Measurements from ENCODE around the gene ZNF160. TPM values are rescaled to one million over a fixed set of nuclear protein-coding genes. Genes with fewer than 3 reads are reported as not detected.

The ZNF160 gene
- total and polyA plus RNA-seq, 2 experiments from 2014 or later, result 16.9 to 48.7 TPM

GRCh38 chr19:53112286-53112685 lies 9.1 kb upstream of the ZNF160 start:
- no peaks in the 10 kb centered on the region; the same call in none of the 2 replicates for H4K20me1 ChIP-seq (replicated peaks; ENCODE audit: insufficient read depth)
- H3K4me1 ChIP-seq (ENCODE audit: insufficient read depth), result no peaks in the 10 kb centered on the region
- H3K27me3 ChIP-seq (ENCODE audit: insufficient read depth), result no peaks in the 10 kb centered on the region
- H2AFZ ChIP-seq, result no peak overlapping the region
- no peak overlapping the region for H3K27ac ChIP-seq (ENCODE audit: low read depth)
- H3K36me3 ChIP-seq (ENCODE audit: insufficient read depth), result peaks cover 8% of the 10 kb centered on the region
- Mint-ChIP-seq H3K27me3 (ENCODE audit: insufficient read depth, low read depth, poor library complexity) (no peaks in the 10 kb centered on the region), H3K36me3 (ENCODE audit: low read depth) (peaks cover 57% of the 10 kb centered on the region), H3K4me3 (no peak overlapping the region), H3K4me1 (no peaks in the 10 kb centered on the region), H3K9me3 (peaks cover 7% of the 10 kb centered on the region; the same call in 2 of the 3 replicates), H3K27ac (no peak overlapping the region)
- H3K4me2 ChIP-seq, result no peak overlapping the region
- 0 out of 2 replicates have a peak, but pooled peaks cover 2% of the 10 kb centered on the region for H3K9me2 ChIP-seq (ENCODE audit: insufficient read depth)
- no peaks in the 10 kb centered on the region for H3F3A ChIP-seq (replicated peaks; ENCODE audit: low read depth)
- H3K4me3 ChIP-seq, result no peak overlapping the region
- TF ChIP-seq NANOG (IDR thresholded peaks at IDR 0.05; ENCODE audit: borderline replicate concordance) (no peak), ETS1 (IDR thresholded peaks at IDR 0.05) (no peak), ZNF114 (CRISPR knock-in tag; IDR thresholded peaks at IDR 0.05) (no peak), STAT1 (IDR thresholded peaks at IDR 0.05; ENCODE audit: unreplicated experiment) (no peak), ZNF331 (CRISPR knock-in tag; IDR thresholded peaks at IDR 0.05; ENCODE audit: low read depth) (no peak), EZH2 (IDR thresholded peaks at IDR 0.05; ENCODE audit: low read depth, unreplicated experiment) (no peak), POLR2AphosphoS5 (IDR thresholded peaks at IDR 0.05; ENCODE audit: low read depth) (no peak), EZH2phosphoT487 (IDR thresholded peaks at IDR 0.05; ENCODE audit: unreplicated experiment) (no peak), REST (IDR thresholded peaks at IDR 0.05; ENCODE audit: unreplicated experiment) (no peak), JUNB (IDR thresholded peaks at IDR 0.05; ENCODE audit: unreplicated experiment) (no peak), CTCF (conservative IDR thresholded peaks at IDR 0.05; ENCODE audit: low read depth in 2 of 2) (no peak), CREB1 (CRISPR knock-in tag; IDR thresholded peaks at IDR 0.05; ENCODE audit: low read depth) (no peak), ZNF462 (CRISPR knock-in tag; IDR thresholded peaks at IDR 0.05) (no peak)
- ATAC-seq (no peak), DNase-seq (ENCODE audit: low spot score) (no peak)
- 0 out of 2 replicates have a peak, but pooled peaks cover 4% of the 10 kb centered on the region for H3K79me2 ChIP-seq (replicated peaks; ENCODE audit: insufficient read depth)
